HG03565 (cell line): ENCODE results near the gene EXOC3L2.
"Not testable (repeated sequence)": the region's sequence is repeated elsewhere in the genome, so short reads cannot be mapped to it uniquely, and the experiment has no call there.

Experiments used
- ATAC-seq: cut with Tn5 transposase; IDR thresholded peaks from one replicate; pipeline ENCODE4 v1.9.1; 2021; ENCODE audit warnings: mild to moderate bottlenecking, moderate library complexity; ENCODE audit not compliant: unreplicated experiment

EXOC3L2 gene

GRCh38 chr19:45245334-45245787 lies at the start of gene EXOC3L2:
EXOC3L2 (minus strand) TSS chr19:45245407; CDS start chr19:45239045, 6,362 bp downstream.
- ATAC-seq = no peak

DNA sequence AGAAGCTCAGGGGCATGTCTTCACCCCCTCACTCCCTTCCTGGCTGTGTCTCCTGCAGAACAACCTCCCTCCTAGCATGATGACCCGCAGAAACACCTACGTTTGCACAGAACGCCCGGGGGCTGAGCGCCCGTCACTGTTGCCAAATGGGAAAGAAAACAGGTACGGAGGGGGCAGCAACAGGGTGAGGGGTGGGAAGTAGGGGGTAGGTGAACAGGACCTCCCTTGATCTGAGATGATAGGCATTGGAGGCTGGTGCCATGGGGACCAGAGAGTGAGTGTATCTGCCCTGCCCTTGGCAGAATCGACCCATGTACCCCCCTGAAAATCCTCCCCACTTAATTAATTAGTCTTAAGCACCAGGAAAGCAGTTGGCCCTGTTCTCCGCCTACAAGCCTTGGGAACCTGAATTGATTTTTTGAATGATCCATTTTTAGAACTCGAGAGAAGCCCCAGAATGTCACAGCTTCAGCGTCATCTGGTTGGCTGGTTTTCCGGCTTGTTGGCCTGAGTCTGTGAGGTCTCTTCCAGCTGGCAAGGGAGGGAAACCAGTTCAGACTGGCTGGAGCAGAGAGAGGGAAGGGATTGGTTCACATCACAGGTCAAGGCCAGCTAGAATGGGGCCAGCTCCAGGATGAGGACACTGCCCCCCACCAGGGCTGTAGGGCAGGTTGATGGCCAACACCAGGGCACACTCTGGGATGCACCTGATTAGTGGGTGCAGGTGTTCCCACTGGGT lies 49.3 kb upstream of the EXOC3L2 start:
- ATAC-seq = no peak

- no peak for ATAC-seq
Measured at GRCh38 chr19:45293682-45294081, 48.5 kb upstream of the EXOC3L2 start.

DNA sequence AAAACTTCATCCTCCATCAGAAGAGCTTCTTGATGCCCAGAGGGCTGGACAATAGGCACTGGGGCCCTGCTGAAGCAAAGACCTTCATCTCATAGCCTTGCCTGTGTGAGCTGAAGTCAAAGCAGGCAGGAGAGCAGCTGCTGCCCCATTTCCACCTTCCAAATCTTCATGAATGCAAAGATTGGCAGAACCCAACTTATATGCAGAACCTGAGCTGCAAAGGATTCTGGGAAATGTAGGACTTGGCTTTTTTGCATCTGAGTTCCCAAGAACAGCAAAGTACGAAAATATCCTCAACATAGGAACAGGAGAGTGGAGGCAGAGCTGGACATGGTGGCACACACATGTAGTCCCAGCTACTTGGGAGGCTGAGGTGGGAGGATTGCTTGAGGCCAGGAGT lies 46.6 kb upstream of the EXOC3L2 start:
- no peak for ATAC-seq

DNA sequence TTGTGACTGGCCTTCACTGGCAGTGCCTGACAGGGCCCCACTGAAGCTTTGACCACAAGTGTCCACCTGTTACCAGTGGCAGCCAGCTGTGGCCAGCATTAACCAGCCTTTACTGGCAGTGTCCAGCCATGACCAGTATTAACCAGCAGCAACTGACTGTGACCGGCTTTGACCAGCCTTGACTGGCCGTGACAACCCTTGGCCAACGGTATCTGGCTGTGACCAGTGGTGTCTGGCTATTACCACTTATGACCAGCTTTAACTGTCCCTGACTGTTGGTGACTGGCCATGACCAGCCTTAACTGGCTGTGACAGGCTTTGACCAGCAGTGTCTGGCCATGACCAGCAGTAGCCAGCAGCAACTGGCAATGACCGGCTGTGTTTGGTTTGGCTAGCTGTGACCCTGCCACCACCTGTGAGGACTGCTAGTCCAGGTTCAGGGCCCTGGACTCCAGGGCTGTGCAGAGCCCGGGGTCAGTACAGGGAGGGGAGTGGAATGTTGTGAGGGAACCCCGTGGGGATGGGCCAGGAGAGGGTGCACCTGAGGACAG lies 45.2 kb upstream of the EXOC3L2 start:
- no peak for ATAC-seq

- ATAC-seq = no peak
Measured at GRCh38 chr19:45283443-45284033, 38.3 kb upstream of the EXOC3L2 start.

DNA sequence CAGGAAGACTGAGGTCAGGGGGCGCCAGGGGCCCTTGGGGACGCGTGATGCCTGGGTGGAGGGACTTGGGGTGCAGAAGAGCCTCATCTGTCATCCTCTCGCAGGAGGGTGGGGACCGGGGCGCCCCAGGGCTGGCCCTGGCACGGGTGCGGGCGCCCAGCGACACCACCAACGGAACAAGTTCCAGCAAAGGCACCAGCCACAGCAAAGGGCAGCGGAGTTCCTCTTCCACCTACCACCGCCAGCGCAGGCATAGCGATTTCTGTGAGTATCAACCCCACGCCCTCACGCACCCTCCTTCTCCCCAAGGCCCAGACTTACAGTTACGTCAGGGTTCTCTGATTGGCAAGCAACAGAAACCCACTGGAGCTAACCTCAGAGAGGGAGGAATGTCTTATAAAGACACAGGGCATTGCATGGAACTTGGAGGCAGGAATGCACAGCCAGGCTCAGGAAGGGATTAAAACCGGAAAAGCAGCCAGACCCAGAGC lies 35.3 kb upstream of the EXOC3L2 start:
- ATAC-seq = no peak

DNA sequence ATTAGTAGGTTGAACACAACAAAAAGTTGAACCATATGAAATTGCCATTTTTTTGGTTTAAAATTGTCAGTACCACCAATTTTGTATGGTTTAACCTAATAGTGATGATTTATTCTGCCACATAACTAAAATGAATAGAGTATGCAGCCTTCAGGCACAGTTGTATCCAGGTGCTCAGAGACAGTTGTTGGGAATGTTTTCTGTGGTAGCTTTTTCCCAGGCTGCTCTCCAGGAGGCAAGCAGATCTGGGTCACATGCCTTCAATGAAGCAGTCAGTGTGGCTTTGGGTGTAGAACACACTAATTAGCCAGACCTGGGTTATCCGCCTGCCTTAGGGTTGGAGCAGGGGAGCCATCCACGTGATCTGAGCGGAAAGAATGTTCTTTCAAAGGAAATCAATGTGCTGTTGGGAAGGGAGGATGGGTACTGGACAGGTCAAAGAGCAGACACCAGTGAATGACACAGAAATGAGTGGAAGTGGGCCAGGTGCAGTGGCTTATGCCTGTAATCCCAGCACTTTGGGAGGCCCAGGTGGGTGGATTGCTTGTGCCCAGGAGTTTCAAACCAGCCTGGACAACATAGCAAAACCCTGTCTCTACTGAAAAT lies 34.5 kb upstream of the EXOC3L2 start:
- ATAC-seq = no peak

GRCh38 chr19:45278087-45278486 lies 32.9 kb upstream of the EXOC3L2 start:
- ATAC-seq = no peak

DNA sequence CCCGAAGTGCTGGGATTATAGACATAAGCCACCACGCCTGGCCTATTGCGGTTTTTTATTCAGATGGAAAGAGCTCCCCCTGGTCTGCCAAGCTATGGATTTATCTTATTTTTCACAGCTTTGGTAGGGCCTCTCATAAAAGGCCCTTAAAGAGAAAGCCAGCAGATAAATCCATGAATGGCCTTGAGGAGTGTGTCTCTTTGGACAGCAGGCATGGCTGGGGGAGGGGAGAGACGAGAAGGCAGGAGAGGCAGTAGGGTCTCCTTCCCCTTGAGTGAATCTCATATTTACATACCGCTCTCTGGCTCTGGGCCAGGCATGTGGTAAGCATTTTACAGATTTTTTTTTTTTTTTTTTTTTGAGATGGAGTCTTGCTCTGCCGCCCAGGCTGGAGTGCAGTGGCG lies 31.1 kb upstream of the EXOC3L2 start:
- ATAC-seq = no peak

GRCh38 chr19:45275370-45275971 lies 30.3 kb upstream of the EXOC3L2 start:
- ATAC-seq = no peak

- no peak for ATAC-seq
Measured at GRCh38 chr19:45273521-45273855, 28.3 kb upstream of the EXOC3L2 start.

DNA sequence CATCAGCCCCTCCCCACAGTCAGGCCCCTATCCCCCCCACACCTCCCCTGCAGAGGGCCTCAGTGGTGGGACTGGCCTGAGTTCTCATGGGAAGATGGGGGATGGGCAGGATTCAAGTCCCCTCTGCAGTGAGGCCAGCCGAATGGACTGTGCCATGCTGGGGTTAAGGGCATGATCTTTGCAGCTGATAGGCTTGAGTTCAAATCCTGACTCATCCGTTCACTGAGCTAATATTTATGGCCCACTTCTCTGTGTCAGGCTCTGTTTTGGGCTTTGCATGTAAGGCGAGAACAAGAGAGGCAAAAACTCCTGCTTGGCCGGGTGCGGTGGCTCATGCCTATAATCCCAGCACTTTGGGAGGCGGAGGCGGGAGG lies 26.5 kb upstream of the EXOC3L2 start:
- ATAC-seq = no peak

DNA sequence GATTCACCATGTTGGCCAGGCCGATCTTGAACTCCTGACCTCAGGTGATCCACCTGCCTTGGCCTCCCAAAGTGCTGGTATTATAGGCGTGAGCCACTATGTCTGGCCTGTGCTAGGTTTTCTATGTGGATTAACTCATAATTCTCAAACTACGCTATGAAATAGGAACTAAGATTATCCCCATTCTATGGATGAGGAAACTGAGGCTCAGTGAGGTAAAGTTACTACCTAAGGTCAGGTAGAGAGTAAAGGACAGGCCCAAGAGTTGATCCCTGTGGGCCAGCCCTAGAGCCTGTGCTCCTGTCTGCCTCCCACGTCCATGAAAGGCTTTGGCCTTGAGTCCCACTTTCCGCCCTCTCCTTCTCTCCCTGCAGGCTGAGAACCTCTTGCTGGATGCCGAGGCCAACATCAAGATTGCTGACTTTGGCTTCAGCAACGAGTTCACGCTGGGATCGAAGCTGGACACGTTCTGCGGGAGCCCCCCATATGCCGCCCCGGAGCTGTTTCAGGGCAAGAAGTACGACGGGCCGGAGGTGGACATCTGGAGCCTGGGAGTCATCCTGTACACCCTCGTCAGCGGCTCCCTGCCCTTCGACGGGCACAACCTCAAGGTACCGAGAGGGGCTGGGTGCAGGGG lies 26.0 kb upstream of the EXOC3L2 start:
- ATAC-seq = no peak

GRCh38 chr19:45269939-45270338 lies 24.7 kb upstream of the EXOC3L2 start:
- not testable (repeated sequence) for ATAC-seq

- ATAC-seq = no peak
Measured at GRCh38 chr19:45267296-45267695, 22.1 kb upstream of the EXOC3L2 start.

GRCh38 chr19:45265375-45265774 lies 20.2 kb upstream of the EXOC3L2 start:
- ATAC-seq = no peak

DNA sequence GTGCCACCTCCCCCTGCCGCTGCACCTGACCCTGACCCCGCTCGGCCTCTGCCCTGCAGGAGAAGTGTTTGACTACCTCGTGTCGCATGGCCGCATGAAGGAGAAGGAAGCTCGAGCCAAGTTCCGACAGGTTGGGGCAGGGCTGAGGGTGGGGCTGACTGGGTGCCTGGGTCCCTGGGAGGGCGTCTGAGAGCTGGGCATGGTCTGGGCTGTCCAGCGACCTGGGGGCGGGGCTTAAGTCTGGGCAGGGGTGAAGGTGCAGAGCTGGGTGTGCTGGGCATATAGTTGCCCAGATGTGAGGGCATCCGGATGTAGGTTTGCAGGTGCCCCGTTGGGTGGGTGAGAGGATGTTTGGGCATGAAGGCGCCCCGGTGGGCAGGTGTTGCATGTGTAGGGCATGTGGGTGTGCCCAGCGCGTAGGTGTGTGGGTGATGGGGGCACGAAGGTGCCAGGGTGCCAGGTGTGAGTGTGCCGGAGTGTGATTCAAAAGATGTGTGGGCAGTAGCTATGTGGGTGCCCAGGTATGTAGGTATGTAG lies 19.6 kb upstream of the EXOC3L2 start:
- ATAC-seq = no peak

GRCh38 chr19:45263013-45263412 lies 17.8 kb upstream of the EXOC3L2 start:
- ATAC-seq = no peak

DNA sequence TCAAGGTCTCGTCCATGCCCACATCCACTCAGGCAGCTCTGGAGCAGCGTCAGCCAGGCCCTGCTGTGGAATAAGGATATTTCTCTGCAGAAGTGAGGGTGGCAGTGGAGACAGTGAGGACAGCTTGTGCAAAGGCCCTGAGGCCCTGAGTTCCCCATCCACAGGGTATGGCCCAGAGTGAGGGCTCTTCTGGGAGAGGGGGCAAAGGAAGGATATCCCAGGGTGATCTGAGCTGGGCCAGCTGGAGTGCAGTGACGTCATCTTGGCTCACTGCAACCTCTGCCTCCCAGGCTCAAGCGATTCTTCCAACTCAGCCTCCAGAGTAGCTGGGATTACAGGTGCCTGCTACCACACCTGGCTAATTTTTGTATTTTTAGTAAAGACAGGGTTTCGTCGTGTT lies 17.4 kb upstream of the EXOC3L2 start:
- no peak for ATAC-seq

GRCh38 chr19:45258862-45259261 lies 13.7 kb upstream of the EXOC3L2 start:
- ATAC-seq = no peak
